Upper lobe of right lung (tissue), 1 donor: Measurements from ENCODE around the gene CTNNA3. TPM values are rescaled to one million over a fixed set of nuclear protein-coding genes. Genes with fewer than 3 reads are reported as not detected.

Source experiments
- ATAC-seq: fragments of 200-7000 bp; cut with Tn5 transposase; one replicate; pipeline ENCODE4 v1.9.1; 2020; ENCODE audit warnings: mild to moderate bottlenecking, moderate library complexity
- DNase-seq: peaks from one replicate; pipeline ENCODE4 v3.0.0-alpha.2; 2020
- H3K27ac ChIP-seq: fragments of 200-600 bp; one replicate; pipeline ENCODE4 v1.8.0; 2022
- H3K27me3 ChIP-seq: fragments of 200-600 bp; one replicate; pipeline ENCODE4 v1.8.0; 2022; ENCODE audit warnings: mild to moderate bottlenecking
- H3K36me3 ChIP-seq: fragments of 200-600 bp; one replicate; pipeline ENCODE4 v1.8.0; 2022
- H3K4me1 ChIP-seq: fragments of 200-600 bp; one replicate; pipeline ENCODE4 v1.8.0; 2022
- H3K4me3 ChIP-seq: fragments of 200-600 bp; one replicate; pipeline ENCODE4 v1.8.0; 2022; ENCODE audit warnings: mild to moderate bottlenecking
- H3K9me3 ChIP-seq: fragments of 200-600 bp; one replicate; pipeline ENCODE4 v1.8.0; 2022
- intact Hi-C: fragments of 100-400 bp; cut with DNase I; formaldehyde crosslinking; loops from one replicate; pipeline ENCODE4 v1.11.0; 2022
- total RNA-seq: library from RNA; stranded (reverse); fragmentation: NEBNext Ultra II Directional; extraction: Animal tissue kit (Norgen Biotek cat#: 25700); gene quantifications from one replicate; pipeline ENCODE4 v1.2.1, GENCODE V29; 2021
- TF ChIP-seq, protein P1 (sequence below): fragments of 200-600 bp; IDR thresholded peaks from one replicate; pipeline ENCODE4 v1.8.0; 2022; ENCODE audit warnings: antibody characterized with exemption
- donor health status: DM: no; HTN: yes; CAD: no; lungs with severe emphysema.

Gene CTNNA3
- total RNA-seq, 1 donor from 2014 or later, result 0.67 TPM

DNA sequence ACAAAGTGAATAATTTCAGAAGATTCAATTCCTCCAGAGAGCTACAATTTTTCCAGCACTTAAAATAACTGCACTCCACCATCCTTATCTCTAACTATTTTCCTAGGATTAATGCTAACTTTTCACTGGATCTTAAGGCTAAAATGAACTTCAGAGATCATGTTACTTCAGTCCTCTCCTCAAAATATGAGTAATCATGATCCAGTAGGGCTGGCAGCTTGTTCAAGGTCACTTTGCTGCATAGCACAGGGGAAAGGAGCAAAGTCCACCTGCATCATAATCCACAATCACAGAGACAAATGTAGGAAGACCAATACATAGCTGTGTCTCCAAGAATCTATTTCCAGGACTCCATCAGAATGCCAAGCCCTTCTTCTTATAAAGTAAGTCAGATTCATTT, 619.9 kb downstream of the CTNNA3 start:
- Histone ChIP-seq H3K9me3 (no peaks in the 10 kb centered on the region), H3K27ac (no peak overlapping the region), H3K36me3 (no peaks in the 10 kb centered on the region), H3K27me3 (no peaks in the 10 kb centered on the region), H3K4me1 (no peaks in the 10 kb centered on the region), H3K4me3 (no peak overlapping the region)
- TF ChIP-seq, protein P1, sequence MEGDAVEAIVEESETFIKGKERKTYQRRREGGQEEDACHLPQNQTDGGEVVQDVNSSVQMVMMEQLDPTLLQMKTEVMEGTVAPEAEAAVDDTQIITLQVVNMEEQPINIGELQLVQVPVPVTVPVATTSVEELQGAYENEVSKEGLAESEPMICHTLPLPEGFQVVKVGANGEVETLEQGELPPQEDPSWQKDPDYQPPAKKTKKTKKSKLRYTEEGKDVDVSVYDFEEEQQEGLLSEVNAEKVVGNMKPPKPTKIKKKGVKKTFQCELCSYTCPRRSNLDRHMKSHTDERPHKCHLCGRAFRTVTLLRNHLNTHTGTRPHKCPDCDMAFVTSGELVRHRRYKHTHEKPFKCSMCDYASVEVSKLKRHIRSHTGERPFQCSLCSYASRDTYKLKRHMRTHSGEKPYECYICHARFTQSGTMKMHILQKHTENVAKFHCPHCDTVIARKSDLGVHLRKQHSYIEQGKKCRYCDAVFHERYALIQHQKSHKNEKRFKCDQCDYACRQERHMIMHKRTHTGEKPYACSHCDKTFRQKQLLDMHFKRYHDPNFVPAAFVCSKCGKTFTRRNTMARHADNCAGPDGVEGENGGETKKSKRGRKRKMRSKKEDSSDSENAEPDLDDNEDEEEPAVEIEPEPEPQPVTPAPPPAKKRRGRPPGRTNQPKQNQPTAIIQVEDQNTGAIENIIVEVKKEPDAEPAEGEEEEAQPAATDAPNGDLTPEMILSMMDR, result no peak
- DNase-seq, result no peak
- intact Hi-C loops, result no loop called here
- no peak for ATAC-seq

DNA sequence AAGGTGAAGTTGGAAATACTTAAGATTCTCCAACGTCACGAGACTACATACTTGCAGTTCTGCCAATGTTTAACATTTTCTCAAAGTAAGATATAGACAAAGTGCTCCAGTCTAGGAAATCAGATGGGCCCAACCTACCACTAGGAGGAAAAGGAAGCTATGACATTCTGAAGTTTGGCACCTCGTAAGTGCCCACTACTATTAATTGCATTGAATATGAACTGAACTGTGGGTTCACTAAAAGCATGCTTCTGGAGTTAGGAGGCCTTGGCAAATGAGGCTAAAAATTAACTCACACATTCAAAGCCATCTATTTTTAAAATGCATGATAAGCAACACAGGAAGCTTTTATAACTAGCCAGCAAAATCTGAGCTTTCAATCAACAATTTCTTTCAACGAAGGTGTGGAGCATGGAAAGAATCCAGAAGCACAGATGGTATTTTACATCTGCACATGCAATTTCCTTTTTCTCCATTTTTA, 620.5 kb downstream of the CTNNA3 start:
- Histone ChIP-seq H3K27me3 (no peaks in the 10 kb centered on the region), H3K4me3 (no peak overlapping the region), H3K36me3 (no peaks in the 10 kb centered on the region), H3K27ac (no peak overlapping the region), H3K9me3 (no peaks in the 10 kb centered on the region), H3K4me1 (no peaks in the 10 kb centered on the region)
- intact Hi-C loops, result no loop called here
- no peak for DNase-seq
- TF ChIP-seq, protein P1, result no peak
- peak; percentile 35 for ATAC-seq

DNA sequence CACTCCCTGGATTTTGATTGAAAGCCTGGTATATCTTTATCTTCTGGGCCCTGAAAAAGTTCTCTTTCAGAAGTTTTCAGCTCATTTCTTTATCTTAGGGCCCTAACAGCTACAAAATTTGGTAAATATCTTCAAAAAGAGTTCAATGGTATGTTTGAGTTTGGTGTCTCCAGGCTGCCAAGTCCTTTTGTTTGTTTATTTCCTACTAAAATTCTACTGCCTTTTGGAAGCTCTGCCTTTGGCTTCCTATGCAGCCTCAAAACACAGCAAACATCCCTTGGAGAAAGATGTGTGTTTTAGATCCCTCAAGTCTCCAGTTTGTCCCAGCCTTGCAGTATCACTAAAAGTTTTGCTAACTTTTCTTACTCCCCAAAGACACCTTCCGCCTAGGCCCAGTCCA, 623.3 kb downstream of the CTNNA3 start:
- Histone ChIP-seq H3K27ac (no peak overlapping the region), H3K36me3 (no peaks in the 10 kb centered on the region), H3K27me3 (no peaks in the 10 kb centered on the region), H3K4me1 (no peaks in the 10 kb centered on the region), H3K9me3 (no peaks in the 10 kb centered on the region), H3K4me3 (no peak overlapping the region)
- intact Hi-C loops, result no loop called here
- TF ChIP-seq, protein P1, result no peak
- no peak for DNase-seq
- no peak for ATAC-seq

DNA sequence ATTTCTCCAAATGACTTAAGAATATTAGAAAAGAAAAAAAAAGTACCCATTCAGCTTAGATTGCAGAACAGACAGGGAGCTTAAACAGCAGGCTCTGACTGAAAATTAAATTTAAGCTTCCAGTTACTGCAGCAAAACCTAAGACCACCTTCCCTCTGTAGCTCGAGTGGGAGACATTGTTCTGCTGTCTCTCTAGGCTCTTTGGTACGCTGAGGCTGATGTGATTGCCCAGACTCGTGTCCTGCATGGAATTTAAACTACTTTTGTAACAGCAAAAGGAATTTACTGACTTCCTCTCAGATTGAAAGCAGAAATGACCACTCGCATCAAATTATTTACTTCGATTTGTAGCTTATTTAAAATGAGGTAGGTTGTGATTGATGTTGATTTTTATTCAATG, 645.6 kb downstream of the CTNNA3 start:
- no peaks in the 10 kb centered on the region for H3K36me3 ChIP-seq
- ATAC-seq, result no peak
- no peak overlapping the region for H3K27ac ChIP-seq
- H3K4me1 ChIP-seq, result no peaks in the 10 kb centered on the region
- no peak overlapping the region for H3K4me3 ChIP-seq
- no peak for DNase-seq
- TF ChIP-seq, protein P1, result no peak
- H3K9me3 ChIP-seq, result no peaks in the 10 kb centered on the region
- intact Hi-C loops, result no loop called here
- H3K27me3 ChIP-seq, result no peaks in the 10 kb centered on the region

DNA sequence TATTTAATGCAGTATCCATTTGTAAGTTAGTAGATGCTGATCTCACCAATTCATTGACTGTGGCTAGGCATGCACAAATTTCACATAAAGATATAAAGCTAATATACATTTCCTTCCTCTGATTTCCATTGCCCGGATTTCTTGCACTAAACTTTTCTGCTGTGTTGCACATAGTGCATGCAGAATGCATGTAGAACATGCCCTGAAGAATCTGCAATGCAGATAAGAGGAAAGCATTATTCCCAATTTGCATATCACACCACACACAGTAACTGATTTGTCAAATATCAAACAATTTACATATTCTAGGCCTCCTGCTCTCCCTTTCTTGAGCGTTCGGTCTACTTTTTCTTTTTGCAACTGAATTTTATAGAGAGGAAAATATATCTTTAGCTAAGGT, 646.0 kb downstream of the CTNNA3 start:
- Histone ChIP-seq H3K27me3 (no peaks in the 10 kb centered on the region), H3K36me3 (no peaks in the 10 kb centered on the region), H3K9me3 (no peaks in the 10 kb centered on the region), H3K4me1 (no peaks in the 10 kb centered on the region), H3K27ac (no peak overlapping the region), H3K4me3 (no peak overlapping the region)
- intact Hi-C loops, result no loop called here
- ATAC-seq (no peak), DNase-seq (no peak)
- TF ChIP-seq, protein P1, result no peak

DNA sequence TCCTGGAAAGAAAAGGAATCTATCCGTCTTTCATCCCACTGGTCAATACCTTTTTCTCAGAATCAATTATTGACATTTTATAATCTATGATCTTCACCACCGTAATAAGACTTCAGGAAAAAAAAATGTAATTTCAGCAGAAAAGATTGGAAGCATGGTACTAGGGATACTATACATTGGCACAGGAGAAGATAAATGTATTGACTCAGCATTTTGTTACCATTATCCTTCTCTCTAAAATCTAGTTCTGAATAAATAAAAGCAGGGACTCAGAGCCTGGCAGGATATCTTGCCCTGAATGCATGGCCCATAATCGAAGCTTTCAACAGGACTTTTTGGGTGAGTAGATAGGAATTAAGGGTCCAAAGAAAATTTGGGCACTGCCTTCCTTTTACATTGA, 649.5 kb downstream of the CTNNA3 start:
- H3K4me1 ChIP-seq, result no peaks in the 10 kb centered on the region
- ATAC-seq, result no peak
- DNase-seq, result no peak

More for the DNA sequence above, 649.5 kb downstream of the CTNNA3 start:
- H3K27ac ChIP-seq, result no peak overlapping the region
- H3K4me3 ChIP-seq, result no peak overlapping the region
- no peaks in the 10 kb centered on the region for H3K27me3 ChIP-seq
- H3K9me3 ChIP-seq, result no peaks in the 10 kb centered on the region
- TF ChIP-seq, protein P1, result no peak
- no peaks in the 10 kb centered on the region for H3K36me3 ChIP-seq
- intact Hi-C loops, result no loop called here
